OCI-LY7 (cell line): ENCODE data around the gene ENAH. TPM values are rescaled to one million over a fixed set of nuclear protein-coding genes. Genes with fewer than 3 reads are reported as not detected.

Source experiments
- BruUV-seq: library from RNA; stranded (reverse); fragments of 400-500 nt; replicated peaks from 2 replicates; lab custom pipeline; 2021; lab: Mats Ljungman, UMichigan
- CTCF ChIA-PET: fragments of 300-600 bp; sonication (Branson Sonifier 250); formaldehyde crosslinking; loops from one replicate; lab custom pipeline; 2022; ENCODE audit warnings: antibody characterized with exemption; ENCODE audit not compliant: unreplicated experiment; lab: Charles Lee
- POLR2A ChIA-PET: fragments of 300-600 bp; sonication (Branson Sonifier 250); formaldehyde crosslinking; loops from one replicate; lab custom pipeline; 2022; ENCODE audit warnings: antibody characterized with exemption; lab: Charles Lee
- DNase-seq: peaks from one replicate; pipeline ENCODE4 v3.0.0-alpha.2; 2015; ENCODE audit warnings: low spot score
- H2AFZ ChIP-seq: fragments of 200-600 bp; sonication (generic), shearing (Covaris generic); 2 replicates; pipeline ENCODE4 v1.6.1; 2014; ENCODE audit warnings: mild to moderate bottlenecking, antibody characterized with exemption, low read length, moderate library complexity
- H3K27ac ChIP-seq: fragments of 200-600 bp; sonication (generic); 2 replicates; pipeline ENCODE4 v1.5.1; 2014; ENCODE audit warnings: mixed run types, low read depth, mild to moderate bottlenecking, moderate library complexity, low read length, inconsistent platforms; ENCODE audit not compliant: poor library complexity, severe bottlenecking
- H3K36me3 ChIP-seq: fragments of 200-600 bp; sonication (generic); 2 replicates; pipeline ENCODE4 v1.6.1; 2014; ENCODE audit warnings: mild to moderate bottlenecking, antibody characterized with exemption, low read length, moderate library complexity, mixed read lengths; ENCODE audit not compliant: insufficient read depth
- H3K4me1 ChIP-seq: fragments of 200-600 bp; sonication (generic); 2 replicates; pipeline ENCODE4 v1.5.1; 2014; ENCODE audit warnings: mild to moderate bottlenecking, low read length; ENCODE audit not compliant: insufficient read depth, poor library complexity, severe bottlenecking
- H3K4me2 ChIP-seq: fragments of 200-600 bp; sonication (generic); 2 replicates; pipeline ENCODE4 v1.6.1; 2014; ENCODE audit warnings: mild to moderate bottlenecking, low read length
- H3K4me3 ChIP-seq: fragments of 200-600 bp; sonication (generic); 2 replicates; pipeline ENCODE4 v1.5.1; 2014; ENCODE audit warnings: mild to moderate bottlenecking, low read depth, low read length; ENCODE audit not compliant: poor library complexity, severe bottlenecking
- H3K79me2 ChIP-seq: fragments of 200-600 bp; sonication (generic); 2 replicates; pipeline ENCODE4 v1.6.1; 2016; ENCODE audit warnings: low read depth, mild to moderate bottlenecking, low read length, moderate library complexity, mixed read lengths; ENCODE audit not compliant: insufficient read depth
- H3K9me2 ChIP-seq: fragments of 200-600 bp; sonication (generic); 2 replicates; pipeline ENCODE4 v1.6.1; 2016; ENCODE audit warnings: mild to moderate bottlenecking, low read length, mixed read lengths; ENCODE audit not compliant: insufficient read depth
- H3K9me3 ChIP-seq: fragments of 200-600 bp; sonication (generic); 2 replicates; pipeline ENCODE4 v1.6.1; 2014; ENCODE audit warnings: mild to moderate bottlenecking, mixed run types, low read length, mixed read lengths
- H4K20me1 ChIP-seq: fragments of 200-600 bp; sonication (generic); 2 replicates; pipeline ENCODE4 v1.6.1; 2014; ENCODE audit warnings: mild to moderate bottlenecking, antibody characterized with exemption, low read length, moderate library complexity, mixed read lengths; ENCODE audit not compliant: insufficient read depth
- EZH2phosphoT487 ChIP-seq: fragments of 200-600 bp; sonication (generic); IDR thresholded peaks from 2 replicates; pipeline ENCODE4 v1.6.1; 2018; ENCODE audit warnings: low read depth, borderline replicate concordance, mild to moderate bottlenecking, mixed run types, antibody characterized with exemption, low read length, moderate library complexity, mixed read lengths
- intact Hi-C: fragments of 100-400 bp; cut with micrococcal nuclease; formaldehyde crosslinking; loops from one replicate; pipeline ENCODE4 v1.10.0; 2022; ENCODE audit not compliant: unreplicated experiment
- total RNA-seq, 2 experiments: library from RNA; depleted of rRNA in 1 of 2; stranded (reverse); fragments of >200 nt in 1 of 2; shearing (Covaris generic) in 1 of 2; gene quantifications; 2 replicates each; pipeline ENCODE4 v1.2.3, GENCODE V29; 2014 to 2022
- TF ChIP-seq, protein P1 (sequence below): fragments of 200-600 bp; sonication (generic); conservative IDR thresholded peaks from 2 replicates; pipeline ENCODE4 v1.5.1; 2014; ENCODE audit warnings: mild to moderate bottlenecking, antibody characterized with exemption, low read length, moderate library complexity, mixed read lengths

Gene ENAH
- total RNA-seq, 2 experiments from 2014 or later: 4.6 to 18.1 TPM

DNA sequence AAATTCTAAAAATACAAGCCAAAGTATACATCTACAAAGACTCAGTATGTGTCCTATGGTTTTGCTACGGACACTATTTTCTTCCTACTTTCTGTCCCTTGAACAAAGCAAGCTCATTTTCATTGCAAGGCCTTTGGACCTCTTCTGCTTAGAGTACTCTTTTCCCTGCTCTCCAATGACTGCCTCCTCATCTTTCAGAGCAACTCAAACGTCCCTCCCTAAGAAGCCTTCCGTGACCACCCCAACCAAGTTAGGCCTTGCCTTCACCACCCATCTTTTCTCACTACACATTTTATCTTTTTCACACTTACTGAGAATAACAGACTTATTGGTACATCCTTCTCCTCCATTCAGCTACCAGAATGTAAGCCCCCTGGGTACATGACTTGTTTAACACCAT lies 39.9 kb downstream of the ENAH start:
- intact Hi-C loops: no loop called here
- Histone ChIP-seq H3K36me3 (no peaks in the 10 kb centered on the region), H3K27ac (no peak overlapping the region), H3K79me2 (no peaks in the 10 kb centered on the region), H3K4me2 (no peak overlapping the region), H3K9me2 (no peaks in the 10 kb centered on the region), H3K4me1 (no peaks in the 10 kb centered on the region), H2AFZ (no peak overlapping the region), H3K9me3 (no peaks in the 10 kb centered on the region), H3K4me3 (no peak overlapping the region), H4K20me1 (no peaks in the 10 kb centered on the region)
- ChIA-PET POLR2A (interaction anchor here (1.5 kb wide), 1 partner anchor 11 kb away, joined by 4 read pairs; no protein-coding TSS in a partner anchor), CTCF (no interaction called here)
- no TSS peak for BruUV-seq
- no peak for TF ChIP-seq EZH2phosphoT487
- TF ChIP-seq, protein P1, sequence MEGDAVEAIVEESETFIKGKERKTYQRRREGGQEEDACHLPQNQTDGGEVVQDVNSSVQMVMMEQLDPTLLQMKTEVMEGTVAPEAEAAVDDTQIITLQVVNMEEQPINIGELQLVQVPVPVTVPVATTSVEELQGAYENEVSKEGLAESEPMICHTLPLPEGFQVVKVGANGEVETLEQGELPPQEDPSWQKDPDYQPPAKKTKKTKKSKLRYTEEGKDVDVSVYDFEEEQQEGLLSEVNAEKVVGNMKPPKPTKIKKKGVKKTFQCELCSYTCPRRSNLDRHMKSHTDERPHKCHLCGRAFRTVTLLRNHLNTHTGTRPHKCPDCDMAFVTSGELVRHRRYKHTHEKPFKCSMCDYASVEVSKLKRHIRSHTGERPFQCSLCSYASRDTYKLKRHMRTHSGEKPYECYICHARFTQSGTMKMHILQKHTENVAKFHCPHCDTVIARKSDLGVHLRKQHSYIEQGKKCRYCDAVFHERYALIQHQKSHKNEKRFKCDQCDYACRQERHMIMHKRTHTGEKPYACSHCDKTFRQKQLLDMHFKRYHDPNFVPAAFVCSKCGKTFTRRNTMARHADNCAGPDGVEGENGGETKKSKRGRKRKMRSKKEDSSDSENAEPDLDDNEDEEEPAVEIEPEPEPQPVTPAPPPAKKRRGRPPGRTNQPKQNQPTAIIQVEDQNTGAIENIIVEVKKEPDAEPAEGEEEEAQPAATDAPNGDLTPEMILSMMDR: no peak
- DNase-seq: no peak

DNA sequence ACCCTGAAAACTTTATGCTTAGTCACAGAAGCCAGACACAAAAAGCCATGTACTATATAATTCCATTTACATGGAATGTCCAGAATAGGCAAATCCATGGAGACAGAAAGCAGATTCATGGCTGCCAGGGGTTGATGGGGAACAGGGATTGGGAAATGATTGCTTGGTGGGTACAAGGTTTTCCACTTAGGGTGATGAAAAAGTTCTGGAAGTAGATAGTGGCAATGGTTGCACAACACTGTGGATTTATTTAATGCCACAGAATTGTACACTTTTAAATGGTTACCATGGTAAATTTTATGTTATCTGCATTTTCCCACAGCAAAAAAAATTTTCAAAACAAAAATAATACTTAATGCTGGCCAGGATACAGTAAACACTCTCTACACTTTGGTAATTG lies 40.6 kb downstream of the ENAH start:
- H3K79me2 ChIP-seq: no peaks in the 10 kb centered on the region
- POLR2A ChIA-PET: interaction anchor here (0.6 to 1.5 kb wide), 5 partner anchors 10 to 438 kb away, joined by 3 to 4 read pairs (median 4); no protein-coding TSS in a partner anchor

More for the DNA sequence above, 40.6 kb downstream of the ENAH start:
- H2AFZ ChIP-seq: no peak overlapping the region
- no TSS peak for BruUV-seq
- no peaks in the 10 kb centered on the region for H4K20me1 ChIP-seq
- no peaks in the 10 kb centered on the region for H3K4me1 ChIP-seq
- H3K27ac ChIP-seq: no peak overlapping the region
- H3K36me3 ChIP-seq: no peaks in the 10 kb centered on the region
- no peak for DNase-seq
- CTCF ChIA-PET: no interaction called here
- H3K4me2 ChIP-seq: no peak overlapping the region
- H3K4me3 ChIP-seq: no peak overlapping the region
- intact Hi-C loops: no loop called here
- no peak for TF ChIP-seq EZH2phosphoT487
- TF ChIP-seq, protein P1: no peak
- no peaks in the 10 kb centered on the region for H3K9me3 ChIP-seq
- no peaks in the 10 kb centered on the region for H3K9me2 ChIP-seq
